HepG2 (cell line): ENCODE results near the gene ATE1. TPM values are rescaled to one million over a fixed set of nuclear protein-coding genes. Genes with fewer than 3 reads are reported as not detected.

Experiments used
- ATAC-seq: fragments of 200-7000 bp; cut with Tn5 transposase; 3 replicates; pipeline ENCODE4 v1.9.1; 2020; ENCODE audit warnings: mild to moderate bottlenecking, moderate library complexity
- Bru-seq: library from RNA; stranded (reverse); fragments of 400-500 nt; gene quantifications from one replicate; lab custom pipeline; 2021; lab: Mats Ljungman, UMichigan
- BruChase-seq, 2 experiments: library from RNA; stranded (reverse); fragments of 400-500 nt; gene quantifications; one replicate each; lab custom pipeline; 2021; lab: Mats Ljungman, UMichigan
- BruUV-seq: library from RNA; stranded (reverse); fragments of 400-500 nt; replicated peaks from 2 replicates; lab custom pipeline; 2021; lab: Mats Ljungman, UMichigan
- CTCF ChIA-PET: fragments of 300-600 bp; formaldehyde crosslinking; extraction: SDS; loops from one replicate; lab custom pipeline; 2021; ENCODE audit warnings: low total read pairs, inconsistent platforms, low intra/inter-chr PET ratio; lab: Yijun Ruan, JAX
- POLR2A ChIA-PET: fragments of 350-600 bp; sonication (Branson Sonifier 250); formaldehyde crosslinking; loops from one replicate; lab custom pipeline; 2020; ENCODE audit warnings: antibody characterized with exemption, inconsistent platforms; lab: Yijun Ruan, JAX
- DNase-seq: peaks from one replicate; pipeline ENCODE4 v3.0.0-alpha.2; 2015; ENCODE audit warnings: low spot score
- FAIRE-seq: peaks from 3 replicates; lab custom pipeline; 2011; peaks lifted over from hg19 to GRCh38; lab: Jason Lieb, UNC
- H2AFZ ChIP-seq: one replicate; pipeline ENCODE4 v1.6.1; 2011; ENCODE audit warnings: low read length, inconsistent platforms
- H3K27ac ChIP-seq: fragments of 300-600 bp; 3 replicates; pipeline ENCODE4 v1.8.0; 2011; ENCODE audit warnings: mixed run types, mild to moderate bottlenecking, mixed read lengths, low read length, inconsistent platforms; ENCODE audit not compliant: insufficient read depth; ENCODE audit errors: extremely low read length
- H3K27me3 ChIP-seq, 2 experiments: fragments of 200-600 bp in 1 of 2; 2 replicates in 1 of 2; 3 replicates in 1 of 2; pipeline versions ENCODE4 v1.6.0 to v1.8.0; 2011; ENCODE audit warnings: low read length in 2 of 2, mild to moderate bottlenecking in 2 of 2, moderate library complexity in 2 of 2, inconsistent platforms in 1 of 2; ENCODE audit not compliant: insufficient read depth in 2 of 2, control insufficient read depth in 1 of 2
- H3K36me3 ChIP-seq, 2 experiments: fragments of 200-600 bp in 1 of 2; replicated peaks in 1 of 2; 2 replicates in 1 of 2; 3 replicates in 1 of 2; pipeline versions ENCODE4 v1.5.1 to v1.8.0; 2011; ENCODE audit warnings: low read length in 2 of 2, inconsistent platforms in 1 of 2; ENCODE audit not compliant: insufficient read depth in 2 of 2, control insufficient read depth in 1 of 2
- H3K4me1 ChIP-seq: 2 replicates; pipeline ENCODE4 v1.5.1; 2012; ENCODE audit warnings: low read length, inconsistent platforms; ENCODE audit not compliant: insufficient read depth
- H3K4me2 ChIP-seq: 2 replicates; pipeline ENCODE4 v1.6.0; 2011; ENCODE audit warnings: low read depth, low read length, inconsistent platforms
- H3K4me3 ChIP-seq, 3 experiments: fragments of 200-600 bp in 1 of 3; sonication (generic), shearing (Covaris generic) in 1 of 3; replicated peaks in 1 of 3; 2 replicates each; pipeline ENCODE4 v1.5.1; 2011 to 2016; ENCODE audit warnings: low read length in 3 of 3, inconsistent platforms in 2 of 3, low read depth in 2 of 3, mild to moderate bottlenecking in 2 of 3, control low read depth in 1 of 3, mixed read lengths in 1 of 3; ENCODE audit not compliant: insufficient read depth in 1 of 3
- H3K79me2 ChIP-seq: one replicate; pipeline ENCODE4 v1.6.1; 2011; ENCODE audit warnings: low read length, inconsistent platforms; ENCODE audit not compliant: insufficient read depth
- H3K9ac ChIP-seq: 2 replicates; pipeline ENCODE4 v1.6.0; 2011; ENCODE audit warnings: mild to moderate bottlenecking, low read depth, low read length, inconsistent platforms; ENCODE audit not compliant: insufficient read depth
- H3K9me3 ChIP-seq: 2 replicates; pipeline ENCODE4 v1.5.1; 2012; ENCODE audit warnings: mild to moderate bottlenecking, low read length
- H4K20me1 ChIP-seq: 2 replicates; pipeline ENCODE4 v1.6.0; 2011; ENCODE audit warnings: inconsistent platforms, mild to moderate bottlenecking, low read length, moderate library complexity; ENCODE audit not compliant: insufficient read depth
- ATF4 ChIP-seq, 2 experiments: fragments of 450-650 bp in 1 of 2; sonication (generic) in 1 of 2; formaldehyde crosslinking; IDR thresholded peaks; 2 replicates each; pipeline versions ENCODE4 v1.5.0 to v1.8.0; 2020 to 2022; ENCODE audit warnings: mild to moderate bottlenecking in 1 of 2, missing genetic modification reagents in 1 of 2
- GZF1 ChIP-seq: sonication (generic); formaldehyde crosslinking; IDR thresholded peaks from 2 replicates; pipeline ENCODE4 v1.5.1; 2020; ENCODE audit warnings: mild to moderate bottlenecking, missing genetic modification reagents
- HHEX ChIP-seq: IDR thresholded peaks from 2 replicates; pipeline ENCODE4 v1.6.1; 2016; ENCODE audit warnings: control low read depth
- IKZF4 ChIP-seq: sonication (generic); formaldehyde crosslinking; IDR thresholded peaks from 2 replicates; pipeline ENCODE4 v1.5.1; 2020; ENCODE audit warnings: borderline replicate concordance, mild to moderate bottlenecking, low read depth, missing genetic modification reagents; ENCODE audit errors: not compliant biosample characterization
- ZMYM3 ChIP-seq: sonication (generic); formaldehyde crosslinking; IDR thresholded peaks from 2 replicates; pipeline ENCODE4 v1.5.1; 2020; ENCODE audit warnings: mild to moderate bottlenecking, missing genetic modification reagents
- ZNF101 ChIP-seq: sonication (generic); formaldehyde crosslinking; IDR thresholded peaks from 2 replicates; pipeline ENCODE4 v1.4.0; 2020; ENCODE audit warnings: mild to moderate bottlenecking, low read depth, missing genetic modification reagents, borderline replicate concordance
- ZNF572 ChIP-seq: sonication (generic); formaldehyde crosslinking; IDR thresholded peaks from 2 replicates; pipeline ENCODE4 v1.5.1; 2020; ENCODE audit warnings: mild to moderate bottlenecking, missing genetic modification reagents
- WGBS: methylation state at CpG from one replicate; pipeline ENCODE4 v1.1.6; 2017; ENCODE audit warnings: low lambda C conversion rate; 5-methylcytosine and 5-hydroxymethylcytosine counted together
- in situ Hi-C: cut with HindIII; loops from 2 replicates; pipeline ENCODE4 v1.10.0; 2017; ENCODE audit warnings: low pct_unique_long_range_greater_than_20kb; ENCODE audit not compliant: extremely low pct_ligation_motif_present
- intact Hi-C: fragments of 100-400 bp; cut with micrococcal nuclease; formaldehyde crosslinking; loops from one replicate; pipeline ENCODE4 v1.10.0; 2022; ENCODE audit not compliant: unreplicated experiment
- long read RNA-seq, 2 experiments: library from RNA in 1 of 2; library from polyadenylated mRNA in 1 of 2; stranded (forward) in 1 of 2; unstranded in 1 of 2; transcript quantifications; one replicate each; pipeline ENCODE4 v2.0.0, GENCODE V29; 2019 to 2022
- polyA minus RNA-seq, 3 experiments: library from RNA; depleted of rRNA, polyadenylated mRNA; stranded (reverse); fragments of >200 nt; gene quantifications; 2 replicates each; pipeline ENCODE4 v1.2.3, GENCODE V29; 2011; ENCODE audit warnings: low replicate concordance in 1 of 3
- polyA plus RNA-seq, 8 experiments: library from polyadenylated mRNA; depleted of rRNA in 3 of 8; stranded (reverse) in 7 of 8; unstranded in 1 of 8; fragments of >200 nt; fragmentation: Illumina TruSeq in 4 of 8; extraction: Trizol in 4 of 8; gene quantifications; 2 replicates each; pipeline versions ENCODE4 v1.2.1 to v1.2.3, GENCODE V29; 2011 to 2016; ENCODE audit warnings: low read depth in 4 of 8, missing spikeins in 1 of 8, mixed read lengths in 1 of 8; ENCODE audit not compliant: insufficient read depth in 1 of 8
- total RNA-seq, 5 experiments: library from RNA; depleted of rRNA; stranded (reverse); fragments of >200 nt; fragmentation: Illumina TruSeq; extraction: Trizol; gene quantifications; 2 replicates each; pipeline ENCODE4 v1.2.3, GENCODE V29; 2016; ENCODE audit warnings: low read depth in 1 of 5
- TF ChIP-seq, protein P1 (sequence below): sonication (generic); formaldehyde crosslinking; IDR thresholded peaks from 2 replicates; pipeline ENCODE4 v1.5.0; 2020; ENCODE audit warnings: missing genetic modification reagents
- TF ChIP-seq, protein P2 (sequence below), 2 experiments: sonication (generic) in 1 of 2; formaldehyde crosslinking in 1 of 2; IDR thresholded peaks; 2 replicates each; pipeline versions ENCODE4 v1.4.0 to v1.6.1; 2016 to 2020; ENCODE audit warnings: borderline replicate concordance in 1 of 2, low read depth in 1 of 2, mild to moderate bottlenecking in 1 of 2, missing genetic modification reagents in 1 of 2

The ATE1 gene
- total RNA-seq (2016; rRNA removed; fragmentation: Illumina TruSeq; extraction: Trizol) (42.2 and 68.9 TPM in 2 replicates), polyA plus RNA-seq (2011; rRNA removed) (13.9 and 17.5 TPM in 2 replicates), polyA minus RNA-seq (2011; rRNA and poly(A)+ RNA removed; ENCODE audit: low replicate concordance) (30.6 and 37.0 TPM in 2 replicates), Bru-seq, nascent RNA (percentile 85 among the genes with signal in this experiment), BruChase-seq, experiment 1, labeled RNA remaining after a 6-hour chase (percentile 78 among the genes with signal in this experiment), BruChase-seq, experiment 2, labeled RNA remaining after a 2-hour chase (percentile 79 among the genes with signal in this experiment)
- 43.5 and 45.3 TPM in 2 replicates for total RNA-seq (2016; cell fraction: cytosol; rRNA removed; fragmentation: Illumina TruSeq; extraction: Trizol; ENCODE audit: low read depth)
- 42.7 and 63.5 TPM in 2 replicates for total RNA-seq (2016; cell fraction: insoluble cytoplasmic fraction; rRNA removed; fragmentation: Illumina TruSeq; extraction: Trizol)
- total RNA-seq (2016; cell fraction: membrane; rRNA removed; fragmentation: Illumina TruSeq; extraction: Trizol): 36.0 and 39.2 TPM in 2 replicates
- 47.7 and 50.6 TPM in 2 replicates for total RNA-seq (2016; cell fraction: nucleus; rRNA removed; fragmentation: Illumina TruSeq; extraction: Trizol)
- 10.9 and 15.5 TPM in 2 replicates for polyA plus RNA-seq (2011; cell fraction: cytosol; rRNA removed)
- 8.0 and 12.0 TPM in 2 replicates for polyA plus RNA-seq (2011; cell fraction: nucleus; rRNA removed)
- 18.8 and 23.6 TPM in 2 replicates for polyA plus RNA-seq (2012)
- 1.3 and 1.5 TPM in 2 replicates for polyA plus RNA-seq (2016; cell fraction: cytosol; fragmentation: Illumina TruSeq; extraction: Trizol; ENCODE audit: low read depth)
- polyA plus RNA-seq (2016; cell fraction: insoluble cytoplasmic fraction; fragmentation: Illumina TruSeq; extraction: Trizol; ENCODE audit: low read depth): 40.1 and 45.1 TPM in 2 replicates
- polyA plus RNA-seq (2016; cell fraction: membrane; fragmentation: Illumina TruSeq; extraction: Trizol; ENCODE audit: low read depth): 5.8 and 7.3 TPM in 2 replicates
- polyA plus RNA-seq (2016; cell fraction: nucleus; fragmentation: Illumina TruSeq; extraction: Trizol; ENCODE audit: insufficient read depth, low read depth): 24.1 and 26.2 TPM in 2 replicates
- polyA minus RNA-seq (2011; cell fraction: cytosol; rRNA and poly(A)+ RNA removed): 46.1 and 56.6 TPM in 2 replicates
- polyA minus RNA-seq (2011; cell fraction: nucleus; rRNA and poly(A)+ RNA removed): 54.5 and 71.6 TPM in 2 replicates
- long read RNA-seq, experiment 1, full-length matches to known transcripts: 4 of 15 reads
- long read RNA-seq, experiment 1, partial matches to known transcripts: 5 of 15 reads
- long read RNA-seq, experiment 1, other reads (novel, unspliced or antisense): 6 of 15 reads
- long read RNA-seq, experiment 2, partial matches to known transcripts: 0 of 34 reads
- long read RNA-seq, experiment 2, other reads (novel, unspliced or antisense): 34 of 34 reads

- Histone ChIP-seq H2AFZ (no peak within 1 kb of the TSS), H3K4me2 (peak within 1 kb of the TSS; percentile 75), H3K9ac (peak within 1 kb of the TSS; percentile 97), H3K27me3 (no peaks in the 10 kb centered on the region; a peak in 1 of 5 replicates), H3K4me3 (peak within 1 kb of the TSS; percentile 91 to 98 (median 98)), H3K36me3 (no peaks in the 10 kb centered on the region), H3K27ac (peak within 1 kb of the TSS; percentile 95), H3K4me1 (peaks cover 53% of the 10 kb centered on the region), H3K9me3 (no peaks in the 10 kb centered on the region), H4K20me1 (no peaks in the 10 kb centered on the region), H3K79me2 (peaks cover 46% of the 10 kb centered on the region)
- ChIA-PET CTCF (no interaction called here), POLR2A (interaction anchor here (0.6 to 2.7 kb wide), 13 partner anchors 8 to 185 kb away, joined by 3 to 21 read pairs (median 5); partner anchors contain the start of gene NSMCE4A)
- ATAC-seq (peak; percentile 91), DNase-seq (peak; percentile 88), FAIRE-seq (no peak)
- WGBS: 0% methylated on average over 17 of the region's 87 CpGs
- BruUV-seq: no TSS peak
- intact Hi-C loops: loop anchor here (5.0 kb wide), 2 partner anchors 124 to 184 kb away; no protein-coding TSS in a partner anchor
- in situ Hi-C loops: no loop called here
- TF ChIP-seq IKZF4 (CRISPR knock-in tag) (no peak), ATF4 (CRISPR knock-in tag; IDR thresholded peaks at IDR 0.05) (no peak; a peak in 1 of 4 replicates), ZNF572 (CRISPR knock-in tag) (no peak), GZF1 (CRISPR knock-in tag) (no peak), HHEX (CRISPR knock-in tag) (no peak), ZMYM3 (CRISPR knock-in tag) (no peak), ZNF101 (CRISPR knock-in tag) (no peak)
- TF ChIP-seq, protein P1, sequence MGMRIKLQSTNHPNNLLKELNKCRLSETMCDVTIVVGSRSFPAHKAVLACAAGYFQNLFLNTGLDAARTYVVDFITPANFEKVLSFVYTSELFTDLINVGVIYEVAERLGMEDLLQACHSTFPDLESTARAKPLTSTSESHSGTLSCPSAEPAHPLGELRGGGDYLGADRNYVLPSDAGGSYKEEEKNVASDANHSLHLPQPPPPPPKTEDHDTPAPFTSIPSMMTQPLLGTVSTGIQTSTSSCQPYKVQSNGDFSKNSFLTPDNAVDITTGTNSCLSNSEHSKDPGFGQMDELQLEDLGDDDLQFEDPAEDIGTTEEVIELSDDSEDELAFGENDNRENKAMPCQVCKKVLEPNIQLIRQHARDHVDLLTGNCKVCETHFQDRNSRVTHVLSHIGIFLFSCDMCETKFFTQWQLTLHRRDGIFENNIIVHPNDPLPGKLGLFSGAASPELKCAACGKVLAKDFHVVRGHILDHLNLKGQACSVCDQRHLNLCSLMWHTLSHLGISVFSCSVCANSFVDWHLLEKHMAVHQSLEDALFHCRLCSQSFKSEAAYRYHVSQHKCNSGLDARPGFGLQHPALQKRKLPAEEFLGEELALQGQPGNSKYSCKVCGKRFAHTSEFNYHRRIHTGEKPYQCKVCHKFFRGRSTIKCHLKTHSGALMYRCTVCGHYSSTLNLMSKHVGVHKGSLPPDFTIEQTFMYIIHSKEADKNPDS (CRISPR knock-in tag): no peak
- TF ChIP-seq, protein P2, sequence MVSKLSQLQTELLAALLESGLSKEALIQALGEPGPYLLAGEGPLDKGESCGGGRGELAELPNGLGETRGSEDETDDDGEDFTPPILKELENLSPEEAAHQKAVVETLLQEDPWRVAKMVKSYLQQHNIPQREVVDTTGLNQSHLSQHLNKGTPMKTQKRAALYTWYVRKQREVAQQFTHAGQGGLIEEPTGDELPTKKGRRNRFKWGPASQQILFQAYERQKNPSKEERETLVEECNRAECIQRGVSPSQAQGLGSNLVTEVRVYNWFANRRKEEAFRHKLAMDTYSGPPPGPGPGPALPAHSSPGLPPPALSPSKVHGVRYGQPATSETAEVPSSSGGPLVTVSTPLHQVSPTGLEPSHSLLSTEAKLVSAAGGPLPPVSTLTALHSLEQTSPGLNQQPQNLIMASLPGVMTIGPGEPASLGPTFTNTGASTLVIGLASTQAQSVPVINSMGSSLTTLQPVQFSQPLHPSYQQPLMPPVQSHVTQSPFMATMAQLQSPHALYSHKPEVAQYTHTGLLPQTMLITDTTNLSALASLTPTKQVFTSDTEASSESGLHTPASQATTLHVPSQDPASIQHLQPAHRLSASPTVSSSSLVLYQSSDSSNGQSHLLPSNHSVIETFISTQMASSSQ (IDR thresholded peaks at IDR 0.05; ENCODE audit: low read depth): no peak
- TF ChIP-seq, protein P2 (CRISPR knock-in tag; IDR thresholded peaks at IDR 0.05; ENCODE audit: borderline replicate concordance): no peak
Observed at GRCh38 chr10:121927841-121928527, at the start of gene ATE1. TSS of gene ATE1 (minus strand) at chr10:121928031. CDS start at chr10:121927949, 82 bp downstream.
